IMR-90 (cell line): ENCODE data around the gene YJEFN3.

Source experiments
- POLR2A ChIP-seq: IDR thresholded peaks from 2 replicates; pipeline ENCODE4 v1.6.1; 2012; ENCODE audit warnings: mild to moderate bottlenecking, low read depth, low read length
- TF ChIP-seq, protein P1 (sequence below): conservative IDR thresholded peaks from 2 replicates; pipeline ENCODE4 v1.5.1; 2012; ENCODE audit warnings: mild to moderate bottlenecking, low read depth, low read length, improper control_type of control experiment

DNA sequence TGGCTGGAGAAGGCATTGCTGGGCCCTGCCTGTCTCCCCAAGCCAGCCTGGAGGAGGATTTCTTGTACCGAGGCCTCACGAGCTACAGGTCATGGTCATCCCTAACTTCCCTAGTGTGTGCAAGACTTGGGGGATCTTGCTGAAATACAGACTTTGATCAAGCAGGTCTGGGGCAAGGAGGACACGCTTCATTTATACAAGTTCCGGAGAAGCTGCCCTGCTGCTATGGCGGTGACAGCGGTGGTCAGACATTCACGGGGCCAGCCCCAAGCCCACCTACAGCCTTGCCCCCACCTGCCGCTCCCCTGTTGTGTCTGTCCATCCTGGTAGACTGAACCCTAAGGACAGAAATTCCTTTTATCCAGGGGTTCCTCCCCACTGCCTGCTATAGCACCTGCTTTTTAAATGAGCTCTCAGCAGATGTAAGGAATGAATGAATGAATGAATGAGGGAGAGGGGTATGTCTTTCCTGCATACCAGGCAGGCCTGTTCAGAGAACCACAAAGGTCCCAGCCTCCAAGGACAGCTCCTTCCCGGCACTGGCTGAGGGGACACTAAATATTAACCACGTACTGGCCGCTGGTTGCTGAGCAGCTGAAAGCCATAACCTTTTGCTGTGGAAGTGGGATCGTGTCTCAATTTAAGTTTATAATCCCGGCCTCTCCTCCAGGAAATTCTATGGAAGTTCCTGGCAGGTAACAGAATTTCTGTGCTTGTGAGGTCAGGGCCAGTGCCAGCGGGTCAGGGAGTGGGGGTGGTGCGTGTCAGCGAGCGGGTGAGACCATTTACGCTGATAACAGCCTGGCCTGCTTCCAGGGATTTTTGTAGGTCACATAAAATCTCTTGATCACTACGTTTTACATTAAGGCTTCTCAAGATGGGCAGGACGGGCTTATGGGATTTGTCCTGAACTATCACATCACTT is 40.5 kb upstream of the YJEFN3 start:
- TF ChIP-seq, protein P1, sequence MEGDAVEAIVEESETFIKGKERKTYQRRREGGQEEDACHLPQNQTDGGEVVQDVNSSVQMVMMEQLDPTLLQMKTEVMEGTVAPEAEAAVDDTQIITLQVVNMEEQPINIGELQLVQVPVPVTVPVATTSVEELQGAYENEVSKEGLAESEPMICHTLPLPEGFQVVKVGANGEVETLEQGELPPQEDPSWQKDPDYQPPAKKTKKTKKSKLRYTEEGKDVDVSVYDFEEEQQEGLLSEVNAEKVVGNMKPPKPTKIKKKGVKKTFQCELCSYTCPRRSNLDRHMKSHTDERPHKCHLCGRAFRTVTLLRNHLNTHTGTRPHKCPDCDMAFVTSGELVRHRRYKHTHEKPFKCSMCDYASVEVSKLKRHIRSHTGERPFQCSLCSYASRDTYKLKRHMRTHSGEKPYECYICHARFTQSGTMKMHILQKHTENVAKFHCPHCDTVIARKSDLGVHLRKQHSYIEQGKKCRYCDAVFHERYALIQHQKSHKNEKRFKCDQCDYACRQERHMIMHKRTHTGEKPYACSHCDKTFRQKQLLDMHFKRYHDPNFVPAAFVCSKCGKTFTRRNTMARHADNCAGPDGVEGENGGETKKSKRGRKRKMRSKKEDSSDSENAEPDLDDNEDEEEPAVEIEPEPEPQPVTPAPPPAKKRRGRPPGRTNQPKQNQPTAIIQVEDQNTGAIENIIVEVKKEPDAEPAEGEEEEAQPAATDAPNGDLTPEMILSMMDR = no peak
- no peak for TF ChIP-seq POLR2A
